ENCODE results near the gene QKI. TPM values are rescaled to one million over a fixed set of nuclear protein-coding genes. Genes with fewer than 3 reads are reported as not detected.

QKI gene
- total and polyA plus RNA-seq, 2 donors (not counting 3 experiments of a cell fraction or from before 2014, with no cell fraction given), result 178 to 232 TPM

DNA sequence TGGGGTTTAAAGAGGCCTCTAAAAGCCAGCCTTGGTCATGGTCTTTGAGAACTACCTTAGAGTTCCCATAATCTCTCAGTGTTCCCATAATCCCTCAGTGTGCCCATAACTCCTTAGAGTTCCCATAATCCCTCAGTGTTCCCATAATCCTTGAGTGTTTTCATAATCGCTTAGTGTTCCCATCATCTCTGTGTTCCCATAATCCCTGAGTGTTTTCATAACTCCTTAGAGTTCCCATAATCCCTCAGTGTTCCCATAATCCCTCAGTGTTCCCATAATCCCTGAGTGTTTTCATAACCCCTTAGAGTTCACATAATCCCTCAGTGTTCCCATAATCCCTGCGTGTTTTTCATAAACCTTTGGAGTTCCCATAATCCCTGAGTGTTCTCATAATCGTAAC lies 199.2 kb downstream of the QKI start:
- no peaks in the 10 kb centered on the region for H3K27me3 ChIP-seq (ENCODE audit: control insufficient read depth in 2 of 2, insufficient read depth in 2 of 2, low read length in 2 of 2)
- no peaks in the 10 kb centered on the region for H3K4me1 ChIP-seq (ENCODE audit: control insufficient read depth, extremely low read depth, insufficient read depth, low read length)
- H3K4me3 ChIP-seq (replicated peaks in 1 of 3; ENCODE audit: insufficient read depth in 1 of 3, low read depth in 1 of 3, low read length in 3 of 3), result no peak overlapping the region
- H3K9ac ChIP-seq (replicated peaks; ENCODE audit: extremely low read depth, insufficient read depth, low read length), result no peak overlapping the region
- TF ChIP-seq EZH2 (IDR thresholded peaks at IDR 0.05; ENCODE audit: borderline replicate concordance, low read depth, low read length, severe bottlenecking) (no peak), CTCF (IDR thresholded peaks at IDR 0.05; ENCODE audit: extremely low read depth in 1 of 2, insufficient read depth in 1 of 2, low read depth in 1 of 2, low read length in 2 of 2) (no peak), GATA2 (IDR thresholded peaks at IDR 0.05; ENCODE audit: insufficient read depth, insufficient read length, low read depth, low read length) (no peak), POLR2A (IDR thresholded peaks at IDR 0.05; ENCODE audit: low read depth, low read length) (no peak), MYC (IDR thresholded peaks at IDR 0.05; ENCODE audit: low read depth, low read length) (no peak), JUN (IDR thresholded peaks at IDR 0.05; ENCODE audit: borderline replicate concordance, insufficient read depth, insufficient read length, low read depth) (no peak), FOS (IDR thresholded peaks at IDR 0.05; ENCODE audit: borderline replicate concordance, insufficient read depth, low read length) (no peak), POLR2AphosphoS5 (IDR thresholded peaks at IDR 0.05; ENCODE audit: insufficient read depth, low read depth, low read length) (no peak)
- TF ChIP-seq, protein P1, sequence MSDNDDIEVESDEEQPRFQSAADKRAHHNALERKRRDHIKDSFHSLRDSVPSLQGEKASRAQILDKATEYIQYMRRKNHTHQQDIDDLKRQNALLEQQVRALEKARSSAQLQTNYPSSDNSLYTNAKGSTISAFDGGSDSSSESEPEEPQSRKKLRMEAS (IDR thresholded peaks at IDR 0.05; ENCODE audit: insufficient read depth, insufficient read length), result no peak
- no peak overlapping the region for H3K27ac ChIP-seq (ENCODE audit: insufficient read depth, low read depth, low read length)
- DNase-seq (ENCODE audit: low read depth, low spot score) (no peak), FAIRE-seq (no peak)
- no TSS peak for BruUV-seq (replicated peaks)
- no peaks in the 10 kb centered on the region for H3K79me2 ChIP-seq (ENCODE audit: control insufficient read depth, insufficient read depth, low read length)
- no peak overlapping the region for H2AFZ ChIP-seq (ENCODE audit: low read depth, low read length)
- no peaks in the 10 kb centered on the region for H3K9me1 ChIP-seq (replicated peaks; ENCODE audit: control insufficient read depth, extremely low read depth, insufficient read depth, low read length)
- intact Hi-C loops (cut with micrococcal nuclease) (no loop called here), dilution Hi-C loops (cut with MboI; ENCODE audit: extremely low pct_ligation_motif_present, low sequenced_read_pairs) (no loop called here)
- H3K9me3 ChIP-seq (replicated peaks; ENCODE audit: control insufficient read depth, insufficient read depth, low read length), result no peaks in the 10 kb centered on the region
- H4K20me1 ChIP-seq (replicated peaks; ENCODE audit: control insufficient read depth, extremely low read depth, insufficient read depth, low read length), result no peaks in the 10 kb centered on the region
- H3K4me2 ChIP-seq (ENCODE audit: insufficient read depth, low read length), result no peak overlapping the region
- ChIA-PET POLR2A (no interaction called here), CTCF (no interaction called here)
- no peaks in the 10 kb centered on the region for H3K36me3 ChIP-seq (ENCODE audit: control insufficient read depth in 2 of 2, extremely low read depth in 1 of 2, insufficient read depth in 2 of 2, low read length in 2 of 2)

Data from endothelial cell of umbilical vein (primary cell).